ENCODE results near the gene TGM6.

DNA sequence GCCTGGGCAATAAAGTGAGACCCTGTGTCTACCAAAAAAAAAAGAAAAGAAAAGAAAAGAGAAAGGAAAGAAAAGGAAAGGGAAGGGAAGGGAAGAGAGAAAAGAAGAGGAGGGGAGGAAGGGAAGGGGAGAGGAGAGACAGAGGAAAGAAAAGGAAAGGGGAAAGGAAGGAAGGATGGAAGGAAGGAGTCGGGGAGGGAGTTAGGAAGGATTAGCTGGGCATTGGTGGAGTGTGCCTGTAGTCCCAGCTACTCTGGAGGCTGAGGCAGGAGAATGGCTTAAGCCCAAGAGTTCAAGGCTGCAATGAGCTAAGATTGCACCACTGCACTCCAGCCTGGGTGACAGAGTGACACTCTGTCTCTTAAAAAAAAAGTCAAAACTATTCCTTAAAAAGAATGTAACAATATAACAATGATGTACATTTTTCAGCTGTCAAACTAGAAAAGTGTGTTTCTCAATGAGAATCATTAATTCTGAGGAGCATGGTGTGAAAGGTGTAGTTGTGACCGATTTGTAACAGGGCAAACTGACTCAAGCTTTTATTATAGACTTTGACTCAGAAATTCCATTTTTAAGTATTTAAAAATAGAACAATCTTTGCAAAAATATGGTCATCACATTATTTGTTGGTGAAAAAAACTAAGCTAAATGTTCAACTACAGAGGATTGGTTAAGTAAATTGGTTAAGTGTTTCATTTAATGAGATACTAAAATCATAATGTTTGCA, 75.2 kb downstream of the TGM6 start:
- TF ChIP-seq, protein P1, sequence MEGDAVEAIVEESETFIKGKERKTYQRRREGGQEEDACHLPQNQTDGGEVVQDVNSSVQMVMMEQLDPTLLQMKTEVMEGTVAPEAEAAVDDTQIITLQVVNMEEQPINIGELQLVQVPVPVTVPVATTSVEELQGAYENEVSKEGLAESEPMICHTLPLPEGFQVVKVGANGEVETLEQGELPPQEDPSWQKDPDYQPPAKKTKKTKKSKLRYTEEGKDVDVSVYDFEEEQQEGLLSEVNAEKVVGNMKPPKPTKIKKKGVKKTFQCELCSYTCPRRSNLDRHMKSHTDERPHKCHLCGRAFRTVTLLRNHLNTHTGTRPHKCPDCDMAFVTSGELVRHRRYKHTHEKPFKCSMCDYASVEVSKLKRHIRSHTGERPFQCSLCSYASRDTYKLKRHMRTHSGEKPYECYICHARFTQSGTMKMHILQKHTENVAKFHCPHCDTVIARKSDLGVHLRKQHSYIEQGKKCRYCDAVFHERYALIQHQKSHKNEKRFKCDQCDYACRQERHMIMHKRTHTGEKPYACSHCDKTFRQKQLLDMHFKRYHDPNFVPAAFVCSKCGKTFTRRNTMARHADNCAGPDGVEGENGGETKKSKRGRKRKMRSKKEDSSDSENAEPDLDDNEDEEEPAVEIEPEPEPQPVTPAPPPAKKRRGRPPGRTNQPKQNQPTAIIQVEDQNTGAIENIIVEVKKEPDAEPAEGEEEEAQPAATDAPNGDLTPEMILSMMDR (IDR thresholded peaks at IDR 0.05), result no peak
- TF ChIP-seq POLR2A (IDR thresholded peaks at IDR 0.05), result no peak

All from lower leg skin (tissue), 3 donors.